ENCODE measurements around the gene TUBGCP2. TPM values are rescaled to one million over a fixed set of nuclear protein-coding genes. Genes with fewer than 3 reads are reported as not detected.

The TUBGCP2 gene
- total and polyA plus RNA-seq, 2 of the 13 experiments (the other 11 are each of a cell fraction or from before 2014, with no cell fraction given), result 21.3 to 34.5 TPM

- POLR2A ChIA-PET, result interaction anchor here (1.5 to 5.1 kb wide), 2 partner anchors 8 to 18 kb away, joined by 3 to 124 read pairs; partner anchors contain the start of genes ECHS1 and PRAP1
- in situ Hi-C loops (cut with HindIII; ENCODE audit: extremely low pct_ligation_motif_present, low pct_unique_long_range_greater_than_20kb) (no loop called here), intact Hi-C loops (cut with micrococcal nuclease; ENCODE audit: unreplicated experiment) (no loop called here)
- FAIRE-seq (no peak), ATAC-seq (no peak), DNase-seq (ENCODE audit: low spot score) (no peak)
- peaks cover 13% of the 10 kb centered on the region; the same call in 1 of the 2 replicates for H4K20me1 ChIP-seq (ENCODE audit: insufficient read depth, low read length)
- WGBS (ENCODE audit: low lambda C conversion rate), result 100% methylated on average over 1 of the region's 6 CpGs
- H3K9ac ChIP-seq (ENCODE audit: insufficient read depth, low read depth, low read length), result no peak overlapping the region
- H3K36me3 ChIP-seq (replicated peaks in 1 of 2; ENCODE audit: control insufficient read depth in 1 of 2, insufficient read depth in 2 of 2, low read length in 2 of 2), result peaks cover 5 to 14% of the 10 kb centered on the region in 2 experiments; a peak in 3 of 5 replicates
- H3K27me3 ChIP-seq (ENCODE audit: control insufficient read depth in 1 of 2, insufficient read depth in 2 of 2, low read length in 2 of 2), result no peaks in the 10 kb centered on the region
- H3K4me3 ChIP-seq (replicated peaks in 1 of 3; ENCODE audit: insufficient read depth in 1 of 3, low read depth in 2 of 3, low read length in 3 of 3), result no peak overlapping the region
- no peaks in the 10 kb centered on the region for H3K9me3 ChIP-seq (ENCODE audit: low read length)
- no TSS peak for BruUV-seq (replicated peaks)
- H2AFZ ChIP-seq (ENCODE audit: low read length), result no peak overlapping the region
- no peak overlapping the region for H3K4me2 ChIP-seq (ENCODE audit: low read depth, low read length)
- CTCF ChIA-PET (ENCODE audit: low intra/inter-chr PET ratio, low total read pairs), result no interaction called here
- peaks cover 39% of the 10 kb centered on the region for H3K4me1 ChIP-seq (ENCODE audit: insufficient read depth, low read length)
- H3K79me2 ChIP-seq (ENCODE audit: insufficient read depth, low read length), result peaks cover 12% of the 10 kb centered on the region
- H3K27ac ChIP-seq (ENCODE audit: extremely low read length, insufficient read depth, low read length), result no peak overlapping the region
- TF ChIP-seq, protein P1, sequence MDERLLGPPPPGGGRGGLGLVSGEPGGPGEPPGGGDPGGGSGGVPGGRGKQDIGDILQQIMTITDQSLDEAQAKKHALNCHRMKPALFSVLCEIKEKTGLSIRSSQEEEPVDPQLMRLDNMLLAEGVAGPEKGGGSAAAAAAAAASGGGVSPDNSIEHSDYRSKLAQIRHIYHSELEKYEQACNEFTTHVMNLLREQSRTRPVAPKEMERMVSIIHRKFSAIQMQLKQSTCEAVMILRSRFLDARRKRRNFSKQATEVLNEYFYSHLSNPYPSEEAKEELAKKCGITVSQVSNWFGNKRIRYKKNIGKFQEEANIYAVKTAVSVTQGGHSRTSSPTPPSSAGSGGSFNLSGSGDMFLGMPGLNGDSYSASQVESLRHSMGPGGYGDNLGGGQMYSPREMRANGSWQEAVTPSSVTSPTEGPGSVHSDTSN (CRISPR knock-in tag; IDR thresholded peaks at IDR 0.05), result no peak
- TF ChIP-seq RARG (CRISPR knock-in tag; IDR thresholded peaks at IDR 0.05; ENCODE audit: low read depth), result no peak
- TF ChIP-seq ZNF567 (CRISPR knock-in tag; IDR thresholded peaks at IDR 0.05; ENCODE audit: borderline replicate concordance), result no peak
- no peak for TF ChIP-seq RCOR2 (CRISPR knock-in tag; IDR thresholded peaks at IDR 0.05)
- no peak for TF ChIP-seq ZKSCAN5 (CRISPR knock-in tag; IDR thresholded peaks at IDR 0.05)
- TF ChIP-seq, protein P2, sequence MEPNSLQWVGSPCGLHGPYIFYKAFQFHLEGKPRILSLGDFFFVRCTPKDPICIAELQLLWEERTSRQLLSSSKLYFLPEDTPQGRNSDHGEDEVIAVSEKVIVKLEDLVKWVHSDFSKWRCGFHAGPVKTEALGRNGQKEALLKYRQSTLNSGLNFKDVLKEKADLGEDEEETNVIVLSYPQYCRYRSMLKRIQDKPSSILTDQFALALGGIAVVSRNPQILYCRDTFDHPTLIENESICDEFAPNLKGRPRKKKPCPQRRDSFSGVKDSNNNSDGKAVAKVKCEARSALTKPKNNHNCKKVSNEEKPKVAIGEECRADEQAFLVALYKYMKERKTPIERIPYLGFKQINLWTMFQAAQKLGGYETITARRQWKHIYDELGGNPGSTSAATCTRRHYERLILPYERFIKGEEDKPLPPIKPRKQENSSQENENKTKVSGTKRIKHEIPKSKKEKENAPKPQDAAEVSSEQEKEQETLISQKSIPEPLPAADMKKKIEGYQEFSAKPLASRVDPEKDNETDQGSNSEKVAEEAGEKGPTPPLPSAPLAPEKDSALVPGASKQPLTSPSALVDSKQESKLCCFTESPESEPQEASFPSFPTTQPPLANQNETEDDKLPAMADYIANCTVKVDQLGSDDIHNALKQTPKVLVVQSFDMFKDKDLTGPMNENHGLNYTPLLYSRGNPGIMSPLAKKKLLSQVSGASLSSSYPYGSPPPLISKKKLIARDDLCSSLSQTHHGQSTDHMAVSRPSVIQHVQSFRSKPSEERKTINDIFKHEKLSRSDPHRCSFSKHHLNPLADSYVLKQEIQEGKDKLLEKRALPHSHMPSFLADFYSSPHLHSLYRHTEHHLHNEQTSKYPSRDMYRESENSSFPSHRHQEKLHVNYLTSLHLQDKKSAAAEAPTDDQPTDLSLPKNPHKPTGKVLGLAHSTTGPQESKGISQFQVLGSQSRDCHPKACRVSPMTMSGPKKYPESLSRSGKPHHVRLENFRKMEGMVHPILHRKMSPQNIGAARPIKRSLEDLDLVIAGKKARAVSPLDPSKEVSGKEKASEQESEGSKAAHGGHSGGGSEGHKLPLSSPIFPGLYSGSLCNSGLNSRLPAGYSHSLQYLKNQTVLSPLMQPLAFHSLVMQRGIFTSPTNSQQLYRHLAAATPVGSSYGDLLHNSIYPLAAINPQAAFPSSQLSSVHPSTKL (CRISPR knock-in tag; IDR thresholded peaks at IDR 0.05), result no peak
- no peak for TF ChIP-seq RBFOX2 (IDR thresholded peaks at IDR 0.05; ENCODE audit: low read depth, low read length)
- no peak for TF ChIP-seq TAF1 (CRISPR knock-in tag; IDR thresholded peaks at IDR 0.05)
- TF ChIP-seq FOXK1 (CRISPR knock-in tag; IDR thresholded peaks at IDR 0.05; ENCODE audit: borderline replicate concordance, low read depth), result no peak
- TF ChIP-seq ZNF703 (CRISPR knock-in tag; IDR thresholded peaks at IDR 0.05; ENCODE audit: borderline replicate concordance), result no peak
- no peak for TF ChIP-seq PHF8 (CRISPR knock-in tag; IDR thresholded peaks at IDR 0.05)
- TF ChIP-seq SALL1 (CRISPR knock-in tag; IDR thresholded peaks at IDR 0.05), result no peak
- no peak for TF ChIP-seq GFI1 (CRISPR knock-in tag; IDR thresholded peaks at IDR 0.05; ENCODE audit: borderline replicate concordance)
- TF ChIP-seq ZBTB1 (CRISPR knock-in tag; IDR thresholded peaks at IDR 0.05; ENCODE audit: borderline replicate concordance), result no peak
- no peak for TF ChIP-seq ZNF609 (CRISPR knock-in tag; IDR thresholded peaks at IDR 0.05; ENCODE audit: borderline replicate concordance)
- no peak for TF ChIP-seq REL (CRISPR knock-in tag; conservative IDR thresholded peaks at IDR 0.05)
These were observed 46.6 kb upstream of the TUBGCP2 start for GRCh38 chr10:133355266-133355665.
